GM10266 (cell line): ENCODE measurements around the gene CFAP61.

Experiments used
- DNase-seq: peaks from one replicate; pipeline ENCODE4 v3.0.0; 2012; ENCODE audit errors: extremely low spot score
- TF ChIP-seq, protein P1 (sequence below): IDR thresholded peaks from 2 replicates; pipeline ENCODE4 v1.5.1; 2012; ENCODE audit warnings: mild to moderate bottlenecking, low read depth; ENCODE audit not compliant: control insufficient read depth, insufficient read depth; ENCODE audit errors: missing control alignments

The CFAP61 gene

GRCh38 chr20:20014659-20015058 is 37.7 kb upstream of the CFAP61 start:
- no peak for DNase-seq
- TF ChIP-seq, protein P1, sequence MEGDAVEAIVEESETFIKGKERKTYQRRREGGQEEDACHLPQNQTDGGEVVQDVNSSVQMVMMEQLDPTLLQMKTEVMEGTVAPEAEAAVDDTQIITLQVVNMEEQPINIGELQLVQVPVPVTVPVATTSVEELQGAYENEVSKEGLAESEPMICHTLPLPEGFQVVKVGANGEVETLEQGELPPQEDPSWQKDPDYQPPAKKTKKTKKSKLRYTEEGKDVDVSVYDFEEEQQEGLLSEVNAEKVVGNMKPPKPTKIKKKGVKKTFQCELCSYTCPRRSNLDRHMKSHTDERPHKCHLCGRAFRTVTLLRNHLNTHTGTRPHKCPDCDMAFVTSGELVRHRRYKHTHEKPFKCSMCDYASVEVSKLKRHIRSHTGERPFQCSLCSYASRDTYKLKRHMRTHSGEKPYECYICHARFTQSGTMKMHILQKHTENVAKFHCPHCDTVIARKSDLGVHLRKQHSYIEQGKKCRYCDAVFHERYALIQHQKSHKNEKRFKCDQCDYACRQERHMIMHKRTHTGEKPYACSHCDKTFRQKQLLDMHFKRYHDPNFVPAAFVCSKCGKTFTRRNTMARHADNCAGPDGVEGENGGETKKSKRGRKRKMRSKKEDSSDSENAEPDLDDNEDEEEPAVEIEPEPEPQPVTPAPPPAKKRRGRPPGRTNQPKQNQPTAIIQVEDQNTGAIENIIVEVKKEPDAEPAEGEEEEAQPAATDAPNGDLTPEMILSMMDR: no peak

DNA sequence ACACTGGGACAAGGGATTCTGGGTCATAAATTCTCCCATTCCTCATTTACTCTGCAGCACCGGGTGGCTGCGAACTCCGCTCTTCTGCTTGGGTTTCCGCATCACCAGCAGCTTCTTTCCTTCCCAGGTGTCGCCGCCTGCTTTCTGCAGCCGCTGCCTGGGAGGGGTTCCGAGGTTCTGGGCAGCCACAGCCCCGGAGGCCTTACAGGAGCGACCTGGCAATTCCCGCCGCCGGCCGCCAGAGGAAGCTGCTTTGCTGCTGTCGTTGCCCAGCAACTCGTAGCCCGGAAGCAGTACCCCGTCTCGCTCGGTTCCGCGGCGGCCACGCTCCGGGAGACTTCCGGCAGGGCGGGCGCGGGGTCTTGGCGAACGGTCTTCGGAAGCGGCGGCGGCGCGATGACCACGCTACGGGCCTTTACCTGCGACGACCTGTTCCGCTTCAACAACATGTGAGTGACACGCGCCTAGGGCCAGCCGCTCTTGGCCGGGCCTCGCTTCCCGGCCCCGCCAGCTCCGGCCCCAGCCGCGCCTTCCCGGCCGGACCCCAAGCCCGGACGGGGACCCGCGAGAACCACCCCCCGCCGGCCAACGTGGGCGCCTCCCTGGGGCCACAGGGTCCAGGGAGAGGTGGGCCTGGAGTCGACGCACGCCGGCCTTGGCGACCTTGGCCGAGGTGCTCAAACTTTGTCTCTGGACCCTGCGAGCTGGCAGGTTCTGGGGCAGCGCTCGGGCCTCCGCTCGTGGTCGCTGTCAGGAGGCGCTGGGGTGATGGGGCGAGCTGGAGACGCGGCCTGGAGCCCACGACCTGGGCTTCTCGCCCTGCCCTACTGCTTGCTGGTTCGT is 35.1 kb upstream of the CFAP61 start, which contains the start of gene NAA20:
Gene NAA20, plus strand, starts transcription at position 362 of the 843 bp plus-strand sequence. Its CDS starts 35 bp downstream, at position 397.
- DNase-seq: peak; percentile 94
- TF ChIP-seq, protein P1: peak; percentile 86

DNA sequence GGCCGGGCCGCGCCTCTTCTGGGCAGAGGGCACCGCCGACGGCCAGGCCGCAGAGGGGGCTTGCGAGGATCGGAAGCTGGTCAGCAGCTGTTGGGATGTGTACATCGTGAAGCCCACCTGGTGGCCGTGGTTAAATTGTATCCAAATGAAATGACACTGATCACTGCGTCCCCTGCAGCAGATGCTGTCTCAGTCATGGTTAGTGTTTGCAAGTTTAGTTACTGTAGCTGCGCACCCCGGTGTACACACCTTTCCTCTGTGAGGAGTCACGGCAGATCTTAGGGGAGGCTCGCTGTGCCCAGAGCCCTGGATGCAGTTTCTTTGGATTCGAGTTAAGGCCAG is 34.5 kb upstream of the CFAP61 start:
- TF ChIP-seq, protein P1: no peak
- DNase-seq: no peak

- no peak for DNase-seq
- TF ChIP-seq, protein P1: no peak
Observed at GRCh38 chr20:20018366-20018765, 34.0 kb upstream of the CFAP61 start.

DNA sequence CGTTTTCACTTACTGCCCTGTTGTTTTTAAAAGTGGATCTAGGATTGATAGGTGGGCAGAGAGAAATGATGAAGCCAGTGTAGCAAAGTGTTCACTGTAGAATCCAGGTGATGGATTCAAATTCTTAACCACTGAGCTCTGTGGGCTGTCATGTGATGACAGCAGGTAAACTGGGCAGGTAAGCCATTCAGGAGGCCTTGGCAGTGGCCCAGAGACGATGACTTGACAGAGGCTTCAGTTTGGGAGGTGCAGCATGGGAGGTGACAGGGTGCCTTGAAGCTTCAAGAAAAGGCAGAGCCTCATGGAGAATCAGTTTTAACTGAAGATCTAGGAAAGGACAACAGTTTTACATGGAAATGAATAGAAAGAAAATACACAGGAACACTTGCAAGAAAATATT is 33.2 kb upstream of the CFAP61 start:
- no peak for DNase-seq
- TF ChIP-seq, protein P1: no peak

GRCh38 chr20:20020908-20021307 is 31.4 kb upstream of the CFAP61 start:
- TF ChIP-seq, protein P1: no peak
- DNase-seq: no peak

DNA sequence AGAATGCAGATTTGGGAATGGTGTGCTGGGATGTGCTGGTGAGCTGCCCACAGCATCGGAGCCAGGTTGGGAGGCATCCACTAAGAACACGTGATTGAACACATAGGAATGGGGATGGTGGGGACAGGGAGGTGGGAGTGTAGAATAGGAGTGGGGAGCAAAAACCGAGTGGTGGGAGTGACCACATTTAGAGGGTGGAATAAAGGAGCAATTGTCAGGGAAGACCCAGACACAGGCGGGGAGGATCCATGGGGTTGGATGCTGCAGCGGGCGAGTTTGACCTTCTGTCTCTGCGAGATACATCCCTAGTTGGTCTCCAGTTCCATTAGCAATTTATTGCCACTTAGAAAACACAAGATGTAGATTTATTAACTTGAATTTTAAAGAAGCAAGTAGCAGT is 30.5 kb upstream of the CFAP61 start:
- TF ChIP-seq, protein P1: no peak
- DNase-seq: no peak
